Central memory CD8-positive, alpha-beta T cell (primary cell): ENCODE data around the gene ARPC4.
A peak's percentile ranks its signal among the peaks of the same experiment; 100 is the strongest.

Experiments used
- ATAC-seq: fragments of 150-1000 bp; cut with Tn5 transposase; replicated peaks from 2 replicates; pipeline ENCODE4 v1.10.0; 2022; ENCODE audit warnings: mild to moderate bottlenecking, moderate FRiP score, moderate number of reproducible peaks; ENCODE audit not compliant: poor library complexity, severe bottlenecking; ENCODE audit errors: extremely low read depth
- DNase-seq, 2 donors: peaks; one replicate each; pipeline ENCODE4 v3.0.0; 2021; ENCODE audit warnings: low spot score in 2 of 2
- H3K27ac Mint-ChIP-seq: one replicate; pipeline ENCODE4 v1.8.0; 2022; ENCODE audit warnings: low read depth, mild to moderate bottlenecking, moderate library complexity, mixed read lengths
- H3K27me3 Mint-ChIP-seq: one replicate; pipeline ENCODE4 v1.8.0; 2022; ENCODE audit warnings: mixed read lengths
- H3K36me3 Mint-ChIP-seq: one replicate; pipeline ENCODE4 v1.8.0; 2022; ENCODE audit warnings: mild to moderate bottlenecking, moderate library complexity, mixed read lengths; ENCODE audit not compliant: insufficient read depth
- H3K4me1 Mint-ChIP-seq: one replicate; pipeline ENCODE4 v1.8.0; 2022; ENCODE audit warnings: mixed read lengths
- H3K4me3 Mint-ChIP-seq: one replicate; pipeline ENCODE4 v1.8.0; 2022; ENCODE audit warnings: mild to moderate bottlenecking, moderate library complexity, mixed read lengths
- H3K9me3 Mint-ChIP-seq: one replicate; pipeline ENCODE4 v1.8.0; 2022; ENCODE audit warnings: mixed read lengths

The ARPC4 gene

GRCh38 chr3:9778143-9779074 lies 14.5 kb upstream of the ARPC4 start:
- Mint-ChIP-seq H3K36me3 (peaks cover 13% of the 10 kb centered on the region), H3K27me3 (no peaks in the 10 kb centered on the region), H3K4me3 (no peak overlapping the region), H3K9me3 (no peaks in the 10 kb centered on the region), H3K27ac (peak overlapping the region; percentile 95), H3K4me1 (peaks cover 53% of the 10 kb centered on the region)
- ATAC-seq, result no peak
- no peak for DNase-seq

GRCh38 chr3:9779075-9779593 lies 13.7 kb upstream of the ARPC4 start:
- ATAC-seq (no peak), DNase-seq (no peak)
- peaks cover 53% of the 10 kb centered on the region for H3K4me1 Mint-ChIP-seq
- no peaks in the 10 kb centered on the region for H3K9me3 Mint-ChIP-seq
- H3K36me3 Mint-ChIP-seq, result peaks cover 18% of the 10 kb centered on the region
- peak overlapping the region; percentile 95 for H3K27ac Mint-ChIP-seq
- no peaks in the 10 kb centered on the region for H3K27me3 Mint-ChIP-seq
- H3K4me3 Mint-ChIP-seq, result peak overlapping the region; percentile 71

GRCh38 chr3:9779721-9780457 lies 13.0 kb upstream of the ARPC4 start:
- peak overlapping the region; percentile 71 for H3K4me3 Mint-ChIP-seq
- H3K36me3 Mint-ChIP-seq, result peaks cover 21% of the 10 kb centered on the region
- ATAC-seq, result peak; percentile 79
- H3K27me3 Mint-ChIP-seq, result no peaks in the 10 kb centered on the region
- peak overlapping the region; percentile 95 for H3K27ac Mint-ChIP-seq
- peaks cover 53% of the 10 kb centered on the region for H3K4me1 Mint-ChIP-seq
- DNase-seq, result peak in 1 of 2 donors; percentile 17
- H3K9me3 Mint-ChIP-seq, result no peaks in the 10 kb centered on the region

GRCh38 chr3:9780458-9780812 lies 12.4 kb upstream of the ARPC4 start:
- Mint-ChIP-seq H3K27ac (peak overlapping the region; percentile 95), H3K27me3 (no peaks in the 10 kb centered on the region), H3K4me3 (peak overlapping the region; percentile 71), H3K36me3 (peaks cover 24% of the 10 kb centered on the region), H3K4me1 (peaks cover 53% of the 10 kb centered on the region), H3K9me3 (no peaks in the 10 kb centered on the region)
- ATAC-seq (peak; percentile 9), DNase-seq (no peak)

- H3K27me3 Mint-ChIP-seq, result no peaks in the 10 kb centered on the region
- ATAC-seq (no peak), DNase-seq (no peak)
- peaks cover 28% of the 10 kb centered on the region for H3K36me3 Mint-ChIP-seq
- no peaks in the 10 kb centered on the region for H3K9me3 Mint-ChIP-seq
- H3K4me1 Mint-ChIP-seq, result peaks cover 53% of the 10 kb centered on the region
- peak overlapping the region; percentile 71 for H3K4me3 Mint-ChIP-seq
- H3K27ac Mint-ChIP-seq, result peak overlapping the region; percentile 95
These were observed 12.0 kb upstream of the ARPC4 start for GRCh38 chr3:9780910-9781309.

- Mint-ChIP-seq H3K4me1 (peaks cover 58% of the 10 kb centered on the region), H3K9me3 (no peaks in the 10 kb centered on the region), H3K27me3 (no peaks in the 10 kb centered on the region), H3K27ac (peak overlapping the region; percentile 18), H3K36me3 (peaks cover 32% of the 10 kb centered on the region), H3K4me3 (no peak overlapping the region)
- DNase-seq, result no peak
- ATAC-seq, result no peak
These were observed 11.3 kb upstream of the ARPC4 start for GRCh38 chr3:9781551-9781950.

- H3K27me3 Mint-ChIP-seq, result no peaks in the 10 kb centered on the region
- ATAC-seq (no peak), DNase-seq (no peak)
- H3K27ac Mint-ChIP-seq, result peak overlapping the region; percentile 18
- H3K36me3 Mint-ChIP-seq, result peaks cover 35% of the 10 kb centered on the region
- H3K9me3 Mint-ChIP-seq, result no peaks in the 10 kb centered on the region
- H3K4me1 Mint-ChIP-seq, result peaks cover 58% of the 10 kb centered on the region
- H3K4me3 Mint-ChIP-seq, result no peak overlapping the region
These were observed 10.8 kb upstream of the ARPC4 start for GRCh38 chr3:9781978-9782603.

- Mint-ChIP-seq H3K4me3 (no peak overlapping the region), H3K27ac (no peak overlapping the region), H3K4me1 (peaks cover 60% of the 10 kb centered on the region), H3K9me3 (no peaks in the 10 kb centered on the region), H3K36me3 (peaks cover 42% of the 10 kb centered on the region), H3K27me3 (no peaks in the 10 kb centered on the region)
- DNase-seq (no peak), ATAC-seq (no peak)
These were observed 10.1 kb upstream of the ARPC4 start for GRCh38 chr3:9782770-9783169.

GRCh38 chr3:9783954-9784353 lies 8.9 kb upstream of the ARPC4 start:
- Mint-ChIP-seq H3K4me3 (no peak overlapping the region), H3K27ac (no peak overlapping the region), H3K27me3 (no peaks in the 10 kb centered on the region), H3K36me3 (peaks cover 46% of the 10 kb centered on the region), H3K4me1 (peaks cover 51% of the 10 kb centered on the region), H3K9me3 (no peaks in the 10 kb centered on the region)
- ATAC-seq (no peak), DNase-seq (no peak)

GRCh38 chr3:9784965-9785364 lies 7.9 kb upstream of the ARPC4 start:
- Mint-ChIP-seq H3K27ac (no peak overlapping the region), H3K4me1 (peaks cover 42% of the 10 kb centered on the region), H3K36me3 (peaks cover 49% of the 10 kb centered on the region), H3K9me3 (no peaks in the 10 kb centered on the region), H3K4me3 (no peak overlapping the region), H3K27me3 (no peaks in the 10 kb centered on the region)
- DNase-seq, result no peak
- ATAC-seq, result no peak

GRCh38 chr3:9785602-9786001 lies 7.3 kb upstream of the ARPC4 start:
- Mint-ChIP-seq H3K9me3 (no peaks in the 10 kb centered on the region), H3K27ac (no peak overlapping the region), H3K36me3 (peaks cover 51% of the 10 kb centered on the region), H3K4me1 (peaks cover 42% of the 10 kb centered on the region), H3K4me3 (no peak overlapping the region), H3K27me3 (no peaks in the 10 kb centered on the region)
- ATAC-seq (no peak), DNase-seq (no peak)

GRCh38 chr3:9786209-9786739 lies 6.6 kb upstream of the ARPC4 start:
- DNase-seq (no peak), ATAC-seq (no peak)
- H3K36me3 Mint-ChIP-seq, result peaks cover 48% of the 10 kb centered on the region
- H3K9me3 Mint-ChIP-seq, result no peaks in the 10 kb centered on the region
- no peak overlapping the region for H3K4me3 Mint-ChIP-seq
- peaks cover 42% of the 10 kb centered on the region for H3K4me1 Mint-ChIP-seq
- H3K27ac Mint-ChIP-seq, result no peak overlapping the region
- no peaks in the 10 kb centered on the region for H3K27me3 Mint-ChIP-seq
